HG02759 (cell line): ENCODE data around the gene DNMT3L.
"Not testable (repeated sequence)": the region's sequence is repeated elsewhere in the genome, so short reads cannot be mapped to it uniquely, and the experiment has no call there.

Experiments used
- ATAC-seq: cut with Tn5 transposase; IDR thresholded peaks from one replicate; pipeline ENCODE4 v1.9.1; 2021; ENCODE audit warnings: mild to moderate bottlenecking, moderate library complexity; ENCODE audit not compliant: unreplicated experiment

DNMT3L gene

GRCh38 chr21:44249204-44250037 is 12.3 kb downstream of the DNMT3L start:
- ATAC-seq, result not testable (repeated sequence)

- ATAC-seq, result not testable (repeated sequence)
These were observed 13.8 kb downstream of the DNMT3L start for GRCh38 chr21:44247904-44248303.

- peak; percentile 50 for ATAC-seq
These were observed 17.7 kb downstream of the DNMT3L start for GRCh38 chr21:44243980-44244379.

- peak; percentile 43 for ATAC-seq
These were observed 20.4 kb downstream of the DNMT3L start for GRCh38 chr21:44241281-44241680.

- peak; percentile 55 for ATAC-seq
These were observed 20.9 kb downstream of the DNMT3L start, which contains the start of gene ICOSLG for GRCh38 chr21:44240842-44241241. Gene ICOSLG, minus strand, starts transcription at chr21:44240943. Its CDS starts 126 bp downstream, at chr21:44240817.

GRCh38 chr21:44240353-44240752 is 21.3 kb downstream of the DNMT3L start:
- ATAC-seq, result not testable (repeated sequence)

GRCh38 chr21:44229561-44229960 is 32.1 kb downstream of the DNMT3L start:
- ATAC-seq, result not testable (repeated sequence)

GRCh38 chr21:44228109-44228508 is 33.6 kb downstream of the DNMT3L start:
- ATAC-seq, result not testable (repeated sequence)

- not testable (repeated sequence) for ATAC-seq
These were observed 34.1 kb downstream of the DNMT3L start for GRCh38 chr21:44227614-44228013.

- not testable (repeated sequence) for ATAC-seq
These were observed 36.1 kb downstream of the DNMT3L start for GRCh38 chr21:44225605-44226004.

GRCh38 chr21:44223334-44223733 is 38.4 kb downstream of the DNMT3L start:
- not testable (repeated sequence) for ATAC-seq

GRCh38 chr21:44220674-44221073 is 41.0 kb downstream of the DNMT3L start:
- ATAC-seq, result not testable (repeated sequence)

GRCh38 chr21:44218461-44218860 is 43.2 kb downstream of the DNMT3L start:
- ATAC-seq, result not testable (repeated sequence)

GRCh38 chr21:44211978-44212377 is 49.7 kb downstream of the DNMT3L start:
- ATAC-seq, result not testable (repeated sequence)

- not testable (repeated sequence) for ATAC-seq
These were observed 50.1 kb downstream of the DNMT3L start for GRCh38 chr21:44211574-44211973.

GRCh38 chr21:44207860-44208646 is 53.6 kb downstream of the DNMT3L start:
- not testable (repeated sequence) for ATAC-seq

- peak; percentile 69 for ATAC-seq
These were observed 54.7 kb downstream of the DNMT3L start for GRCh38 chr21:44206698-44207676.

GRCh38 chr21:44206187-44206586 is 55.5 kb downstream of the DNMT3L start:
- peak; percentile 6 for ATAC-seq

GRCh38 chr21:44202590-44203299 is 59.0 kb downstream of the DNMT3L start:
- ATAC-seq, result not testable (repeated sequence)

- ATAC-seq, result not testable (repeated sequence)
These were observed 61.7 kb downstream of the DNMT3L start for GRCh38 chr21:44199997-44200396.
